HG03342 (cell line): ENCODE measurements around the gene JARID2.
A peak's percentile ranks its signal among the peaks of the same experiment; 100 is the strongest.

ENCODE experiments used
- ATAC-seq: cut with Tn5 transposase; IDR thresholded peaks from one replicate; pipeline ENCODE4 v1.9.1; 2021; ENCODE audit warnings: mild to moderate bottlenecking, moderate library complexity; ENCODE audit not compliant: unreplicated experiment

The JARID2 gene

GRCh38 chr6:15330174-15330944, 84.5 kb downstream of the JARID2 start:
- ATAC-seq, result no peak

- no peak for ATAC-seq
These were observed 85.3 kb downstream of the JARID2 start for GRCh38 chr6:15331143-15331542.

GRCh38 chr6:15331629-15332251, 85.9 kb downstream of the JARID2 start:
- no peak for ATAC-seq

- no peak for ATAC-seq
These were observed 86.6 kb downstream of the JARID2 start for GRCh38 chr6:15332446-15332845.

GRCh38 chr6:15335385-15335784, 89.5 kb downstream of the JARID2 start:
- ATAC-seq, result no peak

GRCh38 chr6:15335916-15336315, 90.0 kb downstream of the JARID2 start:
- no peak for ATAC-seq

GRCh38 chr6:15336900-15337560, 91.2 kb downstream of the JARID2 start:
- ATAC-seq, result no peak

- ATAC-seq, result no peak
These were observed 91.7 kb downstream of the JARID2 start for GRCh38 chr6:15337582-15337981.

- ATAC-seq, result no peak
These were observed 92.6 kb downstream of the JARID2 start for GRCh38 chr6:15338476-15338875.

- no peak for ATAC-seq
These were observed 93.2 kb downstream of the JARID2 start for GRCh38 chr6:15339081-15339480.

- no peak for ATAC-seq
These were observed 94.3 kb downstream of the JARID2 start for GRCh38 chr6:15340105-15340601.

GRCh38 chr6:15340775-15341174, 94.9 kb downstream of the JARID2 start:
- peak; percentile 53 for ATAC-seq

- ATAC-seq, result no peak
These were observed 95.6 kb downstream of the JARID2 start for GRCh38 chr6:15341311-15342001.

- no peak for ATAC-seq
These were observed 96.2 kb downstream of the JARID2 start for GRCh38 chr6:15342114-15342513.

GRCh38 chr6:15343490-15344191, 97.8 kb downstream of the JARID2 start:
- no peak for ATAC-seq

GRCh38 chr6:15344192-15344519, 98.3 kb downstream of the JARID2 start:
- ATAC-seq, result no peak

GRCh38 chr6:15344831-15345230, 99.0 kb downstream of the JARID2 start:
- no peak for ATAC-seq

GRCh38 chr6:15346315-15346714, 100.4 kb downstream of the JARID2 start:
- ATAC-seq, result no peak

GRCh38 chr6:15348528-15348927, 102.7 kb downstream of the JARID2 start:
- ATAC-seq, result no peak

- no peak for ATAC-seq
These were observed 103.5 kb downstream of the JARID2 start for GRCh38 chr6:15349379-15349778.
